Measurements from ENCODE around the gene MAP7D3. TPM values are rescaled to one million over a fixed set of nuclear protein-coding genes. Genes with fewer than 3 reads are reported as not detected.

The MAP7D3 gene
- total and polyA plus RNA-seq, 7 donors: 0.92 to 21.0 (median 11.3) TPM

DNA sequence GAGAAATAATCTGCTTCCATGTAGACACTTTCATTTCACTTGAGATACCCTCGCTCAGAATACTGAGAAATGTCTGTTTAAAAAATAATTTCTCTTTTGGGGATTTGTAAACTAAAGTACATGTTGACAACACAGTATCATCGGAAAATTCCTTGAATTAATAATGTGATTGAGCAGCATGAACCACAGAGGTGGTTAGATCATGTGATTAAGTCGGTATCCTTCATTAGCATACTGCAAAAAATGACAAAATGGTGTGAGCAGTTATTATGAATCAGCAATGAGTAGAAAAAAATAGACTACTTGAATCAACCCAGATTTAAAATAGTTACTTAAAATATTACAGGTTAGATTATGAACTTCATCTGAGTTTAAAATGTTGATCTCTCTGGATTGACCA is 14.1 kb downstream of the MAP7D3 start:
- Histone ChIP-seq H3K27ac (no peak overlapping the region), H3K4me3 (no peak overlapping the region), H3K9me3 (no peaks in the 10 kb centered on the region), H3K27me3 (no peaks in the 10 kb centered on the region), H3K36me3 (peaks cover 0 to 41% (median 2%) of the 10 kb centered on the region in 4 donors), H3K4me1 (no peaks in the 10 kb centered on the region)
- intact Hi-C loops (cut with DNase I): no loop called here
- 88 to 92% methylated on average over 3 of the region's 3 CpGs for WGBS, 2 donors
- TF ChIP-seq POLR2A (IDR thresholded peaks at IDR 0.05) (no peak), EP300 (IDR thresholded peaks at IDR 0.05) (no peak), POLR2AphosphoS5 (IDR thresholded peaks at IDR 0.05) (no peak)
- TF ChIP-seq, protein P1, sequence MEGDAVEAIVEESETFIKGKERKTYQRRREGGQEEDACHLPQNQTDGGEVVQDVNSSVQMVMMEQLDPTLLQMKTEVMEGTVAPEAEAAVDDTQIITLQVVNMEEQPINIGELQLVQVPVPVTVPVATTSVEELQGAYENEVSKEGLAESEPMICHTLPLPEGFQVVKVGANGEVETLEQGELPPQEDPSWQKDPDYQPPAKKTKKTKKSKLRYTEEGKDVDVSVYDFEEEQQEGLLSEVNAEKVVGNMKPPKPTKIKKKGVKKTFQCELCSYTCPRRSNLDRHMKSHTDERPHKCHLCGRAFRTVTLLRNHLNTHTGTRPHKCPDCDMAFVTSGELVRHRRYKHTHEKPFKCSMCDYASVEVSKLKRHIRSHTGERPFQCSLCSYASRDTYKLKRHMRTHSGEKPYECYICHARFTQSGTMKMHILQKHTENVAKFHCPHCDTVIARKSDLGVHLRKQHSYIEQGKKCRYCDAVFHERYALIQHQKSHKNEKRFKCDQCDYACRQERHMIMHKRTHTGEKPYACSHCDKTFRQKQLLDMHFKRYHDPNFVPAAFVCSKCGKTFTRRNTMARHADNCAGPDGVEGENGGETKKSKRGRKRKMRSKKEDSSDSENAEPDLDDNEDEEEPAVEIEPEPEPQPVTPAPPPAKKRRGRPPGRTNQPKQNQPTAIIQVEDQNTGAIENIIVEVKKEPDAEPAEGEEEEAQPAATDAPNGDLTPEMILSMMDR (IDR thresholded peaks at IDR 0.05): no peak
- no peak for DNase-seq

DNA sequence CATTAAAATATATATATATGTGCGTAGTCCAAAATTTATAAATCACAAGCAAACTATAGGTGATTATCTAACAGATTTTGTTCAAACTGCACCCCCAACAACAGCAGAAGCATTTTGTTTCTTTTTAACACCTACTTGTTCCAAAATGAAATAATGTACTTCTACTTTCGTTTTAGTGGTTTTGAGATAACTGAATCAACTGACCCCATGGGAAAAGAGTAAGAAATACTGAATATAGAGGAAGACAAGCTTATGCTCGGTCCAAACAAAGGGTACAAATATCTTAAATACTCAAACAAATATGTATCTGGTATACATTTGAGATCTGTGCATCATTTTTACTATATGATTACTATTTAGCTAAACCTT is 22.4 kb downstream of the MAP7D3 start:
- Histone ChIP-seq H3K27me3 (no peaks in the 10 kb centered on the region), H3K27ac (no peak overlapping the region), H3K9me3 (no peaks in the 10 kb centered on the region), H3K4me3 (no peak overlapping the region), H3K36me3 (peaks cover 0 to 47% (median 3%) of the 10 kb centered on the region in 4 donors), H3K4me1 (no peaks in the 10 kb centered on the region)
- 57 to 87% methylated on average over 3 of the region's 3 CpGs for WGBS, 2 donors
- no peak for DNase-seq
- intact Hi-C loops (cut with DNase I): no loop called here
- TF ChIP-seq POLR2AphosphoS5 (IDR thresholded peaks at IDR 0.05): no peak
- TF ChIP-seq, protein P1 (IDR thresholded peaks at IDR 0.05): no peak
- TF ChIP-seq POLR2A (IDR thresholded peaks at IDR 0.05): no peak
- no peak for TF ChIP-seq EP300 (IDR thresholded peaks at IDR 0.05)

DNA sequence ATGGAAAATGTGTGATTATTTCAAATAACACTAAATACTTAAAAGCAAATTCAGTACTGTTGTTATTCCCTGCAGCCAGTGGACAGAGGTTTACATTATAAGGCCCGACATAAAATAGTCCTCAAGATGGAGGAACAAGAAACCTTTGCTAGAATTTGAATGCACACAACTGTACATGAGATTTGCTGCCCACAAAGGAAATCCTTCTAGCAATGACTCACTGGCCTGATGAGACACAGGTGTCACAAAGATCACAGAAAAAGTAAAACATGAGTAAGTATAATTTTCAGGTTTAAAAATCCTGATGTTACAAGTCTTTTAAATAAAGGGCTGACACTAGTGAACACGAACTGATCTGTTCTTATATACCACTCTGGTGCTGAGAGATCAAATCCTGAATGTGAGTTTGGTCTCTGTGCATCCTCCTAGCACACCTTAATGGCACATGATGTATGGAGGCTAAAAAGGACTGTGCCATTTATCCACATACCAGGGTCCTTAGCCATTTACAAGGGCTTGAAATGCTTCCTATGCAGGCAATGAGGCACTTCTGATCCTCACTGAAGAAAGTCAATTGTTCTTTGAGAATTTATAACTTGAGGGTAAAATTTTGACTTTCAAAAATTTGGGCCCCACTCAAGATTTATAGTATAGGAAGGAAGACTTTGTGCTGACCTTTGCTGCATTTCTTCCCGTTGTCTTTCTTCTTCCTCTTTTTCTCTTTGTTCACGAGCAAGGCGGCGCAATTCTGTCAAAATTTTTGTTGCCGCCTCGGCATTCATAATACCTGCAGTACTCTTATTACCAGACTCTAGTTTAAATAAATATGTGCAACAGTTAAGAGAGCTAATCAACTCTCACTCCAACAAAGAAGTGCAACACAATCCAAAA is 23.0 kb downstream of the MAP7D3 start:
- DNase-seq: no peak
- intact Hi-C loops (cut with DNase I): no loop called here
- Histone ChIP-seq H3K4me1 (no peaks in the 10 kb centered on the region), H3K4me3 (no peak overlapping the region), H3K9me3 (no peaks in the 10 kb centered on the region), H3K36me3 (peaks cover 0 to 53% (median 3%) of the 10 kb centered on the region in 4 donors), H3K27ac (no peak overlapping the region), H3K27me3 (no peaks in the 10 kb centered on the region)
- 59 to 89% methylated on average over 8 of the region's 8 CpGs for WGBS, 2 donors
- TF ChIP-seq, protein P1 (IDR thresholded peaks at IDR 0.05): no peak
- TF ChIP-seq POLR2A (IDR thresholded peaks at IDR 0.05) (no peak), EP300 (IDR thresholded peaks at IDR 0.05) (no peak), POLR2AphosphoS5 (IDR thresholded peaks at IDR 0.05) (no peak)

DNA sequence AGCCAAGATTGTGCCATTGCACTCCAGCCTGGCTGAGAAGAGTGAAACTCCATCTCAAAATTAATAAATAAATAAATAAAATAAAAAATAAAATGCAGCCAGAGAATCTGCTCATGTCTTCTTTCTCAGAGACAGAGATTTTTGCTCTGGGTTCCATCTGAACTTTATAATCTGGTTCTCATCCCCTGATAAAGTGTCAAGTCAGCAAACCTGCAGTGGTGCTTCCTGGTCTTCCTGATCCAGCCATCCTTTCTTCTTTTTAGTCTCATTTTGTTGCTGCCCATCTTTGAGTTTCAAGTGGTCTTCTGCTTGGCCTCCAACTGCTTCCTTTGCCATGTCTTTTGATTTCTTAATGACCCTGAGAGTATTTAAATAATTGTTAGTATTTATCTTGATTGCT is 24.1 kb downstream of the MAP7D3 start:
- Histone ChIP-seq H3K36me3 (peaks cover 0 to 54% (median 5%) of the 10 kb centered on the region in 4 donors), H3K4me1 (no peaks in the 10 kb centered on the region), H3K27me3 (no peaks in the 10 kb centered on the region), H3K4me3 (no peak overlapping the region), H3K9me3 (no peaks in the 10 kb centered on the region), H3K27ac (no peak overlapping the region)
- intact Hi-C loops (cut with DNase I): no loop called here
- no peak for DNase-seq
- TF ChIP-seq POLR2A (IDR thresholded peaks at IDR 0.05) (no peak), EP300 (IDR thresholded peaks at IDR 0.05) (no peak), POLR2AphosphoS5 (IDR thresholded peaks at IDR 0.05) (no peak)
- TF ChIP-seq, protein P1 (IDR thresholded peaks at IDR 0.05): no peak

Measured in sigmoid colon (tissue), 7 donors.